ENCODE data around the gene ANKRD26.

Gene ANKRD26

DNA sequence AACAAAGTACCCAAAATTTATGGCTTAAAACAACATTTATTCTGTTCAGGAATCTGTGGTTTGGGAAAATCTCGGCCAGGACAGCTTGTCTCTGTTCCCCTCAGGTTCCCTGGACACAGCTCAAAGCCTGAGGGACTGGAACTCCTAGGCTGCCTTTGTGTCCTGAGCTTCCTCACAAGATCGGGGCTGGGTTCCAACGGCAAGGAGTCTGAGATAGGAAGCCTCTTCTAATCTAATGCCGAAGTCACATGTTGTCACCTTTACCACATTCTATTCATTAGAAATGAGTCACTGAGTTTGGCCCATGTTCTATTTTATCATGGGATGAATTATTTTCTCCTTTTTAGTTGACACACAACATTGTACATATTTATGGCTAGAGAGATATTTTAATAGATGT lies 80.5 kb downstream of the ANKRD26 start:
- DNase-seq: no peak

DNA sequence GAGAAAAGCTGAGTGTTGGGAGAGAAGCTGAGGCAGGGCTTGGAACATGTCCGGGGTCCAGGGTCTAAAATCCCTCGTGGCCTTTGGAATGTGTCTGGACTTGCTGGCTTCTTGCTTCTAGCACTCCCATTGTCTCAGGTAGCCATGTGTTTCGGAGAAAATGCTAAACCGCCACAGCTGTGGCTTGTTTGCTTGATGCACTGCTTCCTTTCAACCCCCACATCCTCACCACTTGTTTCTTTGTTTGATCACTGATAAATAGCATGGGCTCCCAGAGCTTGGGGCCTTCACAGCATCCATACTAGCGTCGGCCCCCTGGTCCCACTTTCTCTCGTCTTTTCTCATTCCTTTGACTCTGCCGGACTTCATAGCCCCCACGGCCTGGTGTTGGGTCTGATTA lies 102.7 kb downstream of the ANKRD26 start:
- DNase-seq: no peak

DNA sequence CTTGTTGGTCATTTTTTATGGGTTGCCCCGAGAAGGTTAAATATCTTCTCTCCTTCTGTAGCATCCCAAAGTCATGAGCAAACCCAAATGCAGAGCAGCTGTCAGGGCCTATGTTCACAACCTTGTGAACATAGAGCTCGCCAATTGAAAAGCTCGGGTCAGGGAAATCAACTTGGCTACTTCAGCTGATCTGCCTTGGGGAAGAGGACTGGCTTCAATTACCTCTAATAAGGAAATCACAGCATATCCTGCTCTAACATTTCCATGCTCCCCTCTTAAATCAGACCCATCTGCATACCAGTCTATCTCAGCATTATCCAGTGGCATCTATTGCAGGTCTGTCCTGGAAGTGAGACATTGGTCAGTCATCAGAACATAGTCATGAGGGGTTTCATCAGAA lies 105.6 kb downstream of the ANKRD26 start:
- DNase-seq: no peak

DNA sequence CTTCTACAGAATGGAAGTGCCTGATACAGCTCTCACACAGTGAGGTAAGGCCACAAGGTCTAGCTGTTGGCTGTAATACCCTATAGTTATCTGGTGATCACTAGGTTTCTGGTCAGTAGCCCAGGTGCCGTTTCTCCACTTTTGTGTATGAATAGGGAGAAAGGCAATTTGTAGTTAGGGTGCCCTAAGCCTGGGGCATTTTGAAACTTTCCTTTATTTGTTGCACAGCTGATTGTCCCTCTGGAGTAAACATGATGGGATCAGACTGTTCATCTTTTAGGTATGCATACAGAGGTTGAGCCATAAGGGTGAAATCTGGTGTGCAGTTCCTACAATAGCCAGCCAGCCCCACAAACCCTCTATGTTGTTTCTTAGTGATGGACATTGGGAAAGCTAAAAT lies 112.4 kb downstream of the ANKRD26 start:
- no peak for DNase-seq

DNA sequence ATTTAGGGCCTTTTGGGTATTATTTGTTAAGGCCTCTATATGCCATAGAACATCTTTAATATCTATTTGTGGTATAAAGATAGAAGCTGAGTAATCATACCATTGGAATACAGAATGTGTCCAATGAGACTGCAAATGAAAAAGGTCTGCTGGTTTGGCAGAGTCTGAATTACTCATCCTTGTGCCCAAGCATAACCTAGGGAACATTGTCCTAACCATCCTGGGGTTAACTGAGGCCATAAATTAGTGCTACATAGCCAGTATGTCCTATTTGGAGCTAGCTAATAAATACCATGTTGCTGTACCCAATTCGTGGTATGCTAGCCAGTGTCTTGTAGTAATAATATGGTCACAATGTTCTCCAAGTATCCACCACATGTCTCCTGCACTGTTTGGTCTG lies 117.1 kb downstream of the ANKRD26 start:
- DNase-seq: no peak

DNA sequence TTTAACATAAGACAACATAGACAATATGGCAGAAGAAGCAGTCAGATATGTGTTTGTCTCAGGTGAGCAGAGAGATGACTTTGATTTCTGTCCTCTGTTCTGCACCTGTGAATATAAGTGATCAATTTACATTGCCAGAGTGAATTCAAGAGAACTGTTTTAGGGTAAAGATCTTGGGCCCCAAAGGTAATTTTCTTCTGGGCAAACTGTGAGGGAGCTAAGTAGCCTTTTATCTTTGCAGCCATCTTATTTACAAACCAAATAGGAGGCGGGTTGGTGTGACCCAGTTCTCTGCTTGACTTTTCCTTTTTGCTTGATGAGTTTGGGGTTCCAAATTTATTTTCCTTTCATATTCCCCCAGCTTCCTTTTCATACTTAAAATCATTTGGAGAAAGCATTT lies 118.2 kb downstream of the ANKRD26 start:
- no peak for DNase-seq

DNA sequence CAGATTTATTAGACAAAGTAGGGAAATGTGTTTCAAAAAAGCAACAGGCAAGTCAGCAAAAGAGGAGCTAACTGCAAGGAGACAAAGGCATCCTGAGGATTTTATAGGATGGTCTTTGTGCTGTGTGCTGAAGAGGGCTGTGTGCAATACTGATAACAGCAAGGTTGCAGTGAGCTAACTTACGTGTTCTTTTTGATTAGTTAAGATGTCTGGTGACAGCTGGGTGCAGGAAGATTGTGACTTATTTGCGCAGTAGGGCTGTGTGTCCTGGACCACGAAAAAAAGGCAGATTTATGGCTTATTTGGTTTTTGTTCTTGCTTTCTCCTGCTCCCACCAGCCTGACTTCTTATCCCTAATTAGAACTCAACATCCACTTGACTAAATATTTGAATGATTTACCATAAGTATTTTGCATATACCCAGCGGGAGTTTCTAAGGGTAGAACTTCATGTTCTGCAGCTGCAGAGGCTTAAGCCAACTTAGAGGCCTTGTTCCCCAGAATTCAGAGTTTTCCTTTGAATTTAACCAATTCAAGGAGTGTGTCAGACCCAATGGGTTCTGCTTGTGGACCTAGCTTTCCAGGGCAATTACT lies 119.0 kb downstream of the ANKRD26 start:
- DNase-seq: no peak

DNA sequence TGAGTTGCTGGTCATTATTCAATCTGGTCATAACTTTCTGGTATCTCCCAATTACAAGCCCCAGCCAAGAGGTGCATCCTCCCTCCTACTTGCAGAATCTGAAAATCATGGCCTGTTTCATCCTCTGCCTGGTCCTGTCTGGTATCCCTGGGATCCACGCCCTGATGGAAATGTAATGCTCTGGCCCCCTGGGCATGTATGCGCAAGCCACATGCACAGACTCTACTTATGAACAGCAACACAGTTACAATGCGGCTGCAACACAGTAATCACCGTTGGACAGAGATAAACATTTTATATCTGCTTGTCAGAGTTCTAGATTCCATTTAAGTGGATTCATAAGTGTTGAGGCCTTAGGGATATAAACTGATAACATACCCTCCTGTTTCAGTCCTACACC lies 121.8 kb downstream of the ANKRD26 start:
- DNase-seq: no peak

DNA sequence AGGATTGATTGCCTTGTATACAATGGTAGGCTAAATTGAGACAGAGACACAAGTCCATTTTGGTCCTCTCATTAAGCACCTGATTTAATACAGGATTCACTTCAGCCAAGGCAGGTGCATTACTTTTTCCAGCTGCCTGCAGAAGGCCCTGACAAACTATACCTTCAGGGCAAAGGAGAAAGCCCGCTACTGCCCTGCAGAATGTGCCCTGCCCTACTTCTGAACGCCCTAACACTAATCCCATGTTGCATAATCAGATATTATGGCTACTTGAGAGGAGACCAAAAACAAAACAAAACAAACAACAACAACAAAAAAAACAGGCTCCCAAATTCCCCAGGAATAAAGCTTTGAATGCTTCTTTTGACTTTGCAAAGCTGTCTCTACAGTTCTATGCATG lies 122.7 kb downstream of the ANKRD26 start:
- DNase-seq: no peak

DNA sequence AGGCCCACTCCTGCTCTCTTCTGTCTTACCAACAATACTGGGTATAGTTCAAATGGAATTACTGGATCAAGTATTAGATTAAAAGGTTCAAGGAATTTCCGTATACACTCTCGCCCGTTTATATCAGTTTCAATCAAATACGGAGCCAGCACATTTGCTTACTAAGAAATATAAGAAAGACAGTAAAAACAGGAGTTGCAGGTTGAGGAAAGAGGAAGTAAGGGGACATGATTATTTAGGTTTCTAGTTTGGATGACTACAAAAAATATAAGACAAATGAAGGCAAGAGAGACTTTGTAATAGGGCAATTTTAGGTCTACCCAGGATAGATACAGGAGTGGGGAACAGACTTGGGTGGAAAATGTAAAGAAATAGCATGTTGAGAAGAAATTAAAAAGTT lies 129.6 kb downstream of the ANKRD26 start:
- DNase-seq: no peak

DNA sequence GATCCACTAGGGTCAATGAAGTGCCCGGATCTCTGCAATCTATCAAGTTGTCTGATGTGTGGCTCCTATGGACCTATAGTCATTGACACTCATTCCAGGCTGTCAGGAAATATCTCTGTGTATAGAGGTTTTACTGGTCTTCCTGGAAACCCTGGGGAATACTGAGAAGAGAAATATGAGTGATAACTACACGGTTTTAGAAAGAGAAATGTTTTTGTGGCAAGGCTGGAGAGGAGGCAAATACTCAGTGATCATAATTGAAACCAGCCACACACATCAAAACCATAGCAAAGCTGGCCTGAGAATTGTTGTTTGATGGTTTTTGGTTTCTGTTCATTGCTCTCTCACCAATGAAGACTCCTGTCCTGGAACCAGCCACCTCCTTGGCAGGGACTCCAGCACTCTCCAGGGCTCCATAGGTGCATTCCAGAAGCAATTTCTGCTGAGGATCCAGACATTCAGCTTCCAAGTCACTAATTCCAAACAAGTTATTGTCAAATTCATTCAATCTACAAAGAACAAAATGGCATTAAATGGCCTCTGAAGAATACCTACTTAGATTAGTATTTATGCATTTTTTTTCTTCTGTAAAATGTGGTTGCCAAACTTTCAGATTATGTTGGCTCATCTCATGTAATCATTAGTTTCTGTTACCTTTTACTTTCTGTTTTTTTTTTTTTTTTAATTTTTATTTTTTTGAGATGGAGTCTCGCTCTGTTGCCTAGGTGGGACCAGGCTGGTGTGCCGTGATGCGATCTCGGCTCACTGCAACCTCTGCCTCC lies 131.0 kb downstream of the ANKRD26 start:
- DNase-seq: no peak

DNA sequence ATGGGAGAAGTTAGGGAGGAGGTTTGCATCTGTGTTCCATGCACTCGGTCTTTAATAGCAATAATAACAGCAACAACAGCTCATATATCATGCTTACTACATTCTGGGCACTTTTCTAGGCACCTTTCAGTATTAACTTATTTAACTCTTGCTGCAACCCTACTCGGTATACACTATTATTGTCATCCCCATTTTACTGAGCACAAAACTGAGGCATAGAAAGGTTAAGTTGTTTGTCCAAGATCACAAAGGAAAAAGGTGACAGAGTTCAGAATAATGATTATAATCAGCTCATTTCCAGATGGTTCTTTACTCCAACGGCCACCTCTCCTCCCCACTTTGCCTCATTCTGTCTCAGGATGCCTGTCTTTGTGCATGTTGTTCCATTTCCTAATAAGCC lies 137.5 kb downstream of the ANKRD26 start:
- DNase-seq: no peak

DNA sequence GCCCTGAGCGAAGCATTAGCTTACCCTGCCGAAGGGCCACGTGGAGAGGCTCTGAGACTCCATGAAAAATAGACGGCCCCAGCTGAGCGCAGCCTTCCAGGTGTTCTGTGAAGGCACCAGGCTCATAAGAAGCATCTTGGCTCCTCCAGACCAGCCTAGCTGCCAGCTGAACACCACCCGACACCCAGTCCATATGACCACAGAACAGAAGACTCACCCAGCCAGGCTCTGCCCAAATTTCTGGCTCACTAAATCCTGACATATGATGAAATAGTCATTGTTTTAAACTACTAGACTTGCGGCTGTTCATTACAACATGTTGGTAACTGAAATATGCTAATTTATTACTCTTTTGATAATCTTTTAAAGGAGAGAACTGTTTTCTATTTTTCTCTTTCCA lies 140.0 kb downstream of the ANKRD26 start:
- DNase-seq: no peak

DNA sequence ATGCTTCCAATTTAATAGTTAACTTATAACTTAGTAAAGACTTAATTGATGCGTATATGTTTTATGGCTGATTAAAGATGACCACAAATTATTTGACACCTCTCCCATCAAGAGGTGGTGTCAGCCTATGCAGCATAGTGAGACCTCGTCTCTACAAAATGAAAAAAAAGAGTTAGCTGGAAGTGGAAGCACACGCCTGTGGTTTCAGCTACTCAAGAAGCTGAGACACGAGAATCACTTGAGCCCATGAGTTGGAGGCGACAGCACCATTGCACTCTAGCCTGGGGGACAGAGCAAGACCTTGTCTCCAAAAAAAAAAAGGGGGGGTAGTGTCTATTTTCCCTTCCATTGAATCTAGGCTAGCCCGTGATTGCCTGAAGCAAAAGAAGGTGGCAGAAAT lies 140.5 kb downstream of the ANKRD26 start:
- no peak for DNase-seq

Data from inflammatory macrophage treated with lipopolysaccharide for 4 hours (primary cell).